Mesenchymal stem cell (in vitro differentiated cells and primary cell): ENCODE results near the gene FAM162A.
A peak's percentile ranks its signal among the peaks of the same experiment; 100 is the strongest.

Source experiments
- DNase-seq: peaks from one replicate; pipeline ENCODE4 v3.0.0-alpha.2; 2013
- H2AFZ ChIP-seq: one replicate; pipeline ENCODE4 v1.6.1; 2013; ENCODE audit warnings: low read depth, mild to moderate bottlenecking, control low read depth, inconsistent platforms, low read length, moderate library complexity
- H2AK5ac ChIP-seq: 2 replicates; pipeline ENCODE4 v1.6.1; 2013; ENCODE audit warnings: low read length, moderate library complexity, mild to moderate bottlenecking, inconsistent platforms; ENCODE audit not compliant: severe bottlenecking
- H2BK120ac ChIP-seq: one replicate; pipeline ENCODE4 v1.6.1; 2013; ENCODE audit warnings: low read depth, mild to moderate bottlenecking, inconsistent platforms, low read length, moderate library complexity
- H2BK12ac ChIP-seq, 2 experiments: one replicate each; pipeline ENCODE4 v1.6.1; 2013; ENCODE audit warnings: inconsistent platforms in 2 of 2, low read length in 2 of 2, mild to moderate bottlenecking in 2 of 2, moderate library complexity in 2 of 2, control low read depth in 1 of 2
- H2BK15ac ChIP-seq: one replicate; pipeline ENCODE4 v1.6.1; 2013; ENCODE audit warnings: mild to moderate bottlenecking, low read depth, inconsistent platforms; ENCODE audit not compliant: poor library complexity, severe bottlenecking
- H2BK5ac ChIP-seq: 2 replicates; pipeline ENCODE4 v1.6.1; 2013; ENCODE audit warnings: low read depth, mild to moderate bottlenecking, low read length, control low read depth, inconsistent platforms; ENCODE audit not compliant: poor library complexity, severe bottlenecking
- H3K14ac ChIP-seq, 2 experiments: one replicate each; pipeline ENCODE4 v1.6.1; 2013; ENCODE audit warnings: inconsistent platforms in 2 of 2, low read length in 2 of 2, control low read depth in 1 of 2, mild to moderate bottlenecking in 1 of 2, moderate library complexity in 1 of 2
- H3K18ac ChIP-seq, 2 experiments: one replicate each; pipeline ENCODE4 v1.6.1; 2013; ENCODE audit warnings: inconsistent platforms in 2 of 2, low read length in 2 of 2, control low read depth in 1 of 2, low read depth in 1 of 2, mild to moderate bottlenecking in 1 of 2
- H3K23ac ChIP-seq, 2 experiments: one replicate each; pipeline ENCODE4 v1.6.1; 2013; ENCODE audit warnings: inconsistent platforms in 2 of 2, low read length in 2 of 2, mild to moderate bottlenecking in 2 of 2, moderate library complexity in 2 of 2, control low read depth in 1 of 2
- H3K27ac ChIP-seq: 2 replicates; pipeline ENCODE4 v1.5.1; 2013; ENCODE audit warnings: mild to moderate bottlenecking, moderate library complexity, low read length, control low read depth, inconsistent platforms; ENCODE audit not compliant: poor library complexity, severe bottlenecking
- H3K27me3 ChIP-seq, 2 experiments: 2 replicates each; pipeline versions ENCODE4 v1.6.1 to v1.7.0; 2013; ENCODE audit warnings: low read length in 2 of 2, mild to moderate bottlenecking in 2 of 2, moderate library complexity in 2 of 2, control low read depth in 1 of 2, inconsistent platforms in 1 of 2; ENCODE audit not compliant: control insufficient read depth in 1 of 2, insufficient read depth in 1 of 2
- H3K36me3 ChIP-seq, 2 experiments: 2 replicates each; pipeline versions ENCODE4 v1.6.1 to v1.7.0; 2013; ENCODE audit warnings: low read length in 2 of 2, control low read depth in 1 of 2, inconsistent platforms in 1 of 2, low read depth in 1 of 2, mild to moderate bottlenecking in 1 of 2; ENCODE audit not compliant: insufficient read depth in 2 of 2, control insufficient read depth in 1 of 2
- H3K4ac ChIP-seq, 2 experiments: one replicate each; pipeline ENCODE4 v1.6.1; 2013; ENCODE audit warnings: inconsistent platforms in 2 of 2, low read length in 2 of 2, mild to moderate bottlenecking in 2 of 2, moderate library complexity in 2 of 2, control low read depth in 1 of 2, low read depth in 1 of 2
- H3K4me1 ChIP-seq: 2 replicates; pipeline ENCODE4 v1.6.1; 2013; ENCODE audit warnings: low read depth, low read length, control low read depth; ENCODE audit not compliant: control insufficient read depth, insufficient read depth
- H3K4me2 ChIP-seq: 2 replicates; pipeline ENCODE4 v1.6.1; 2013; ENCODE audit warnings: low read length, mild to moderate bottlenecking, inconsistent platforms; ENCODE audit not compliant: poor library complexity, severe bottlenecking
- H3K4me3 ChIP-seq, 2 experiments: 2 replicates each; pipeline versions ENCODE4 v1.5.1 to v1.7.0; 2013; ENCODE audit warnings: low read length in 2 of 2, mild to moderate bottlenecking in 2 of 2, control low read depth in 1 of 2, low read depth in 1 of 2; ENCODE audit not compliant: insufficient read depth in 1 of 2
- H3K79me1 ChIP-seq: replicated peaks from 2 replicates; pipeline ENCODE4 v1.6.1; 2013; ENCODE audit warnings: mild to moderate bottlenecking, control low read depth, low read length, inconsistent platforms; ENCODE audit not compliant: poor library complexity, severe bottlenecking
- H3K9ac ChIP-seq: 2 replicates; pipeline ENCODE4 v1.7.0; 2013; ENCODE audit warnings: mild to moderate bottlenecking, low read length, moderate library complexity
- H3K9me3 ChIP-seq: 2 replicates; pipeline ENCODE4 v1.7.0; 2013; ENCODE audit warnings: mild to moderate bottlenecking, low read length; ENCODE audit not compliant: control insufficient read depth
- H4K8ac ChIP-seq: one replicate; pipeline ENCODE4 v1.6.1; 2013; ENCODE audit warnings: inconsistent platforms, mild to moderate bottlenecking, low read length, moderate library complexity
- H4K91ac ChIP-seq: one replicate; pipeline ENCODE4 v1.6.1; 2013; ENCODE audit warnings: mild to moderate bottlenecking, low read length, inconsistent platforms
- WGBS: methylation state at CpG from one replicate; pipeline ENCODE4 v1.1.7; 2013; ENCODE audit warnings: mixed read lengths; 5-methylcytosine and 5-hydroxymethylcytosine counted together

The FAM162A gene

DNA sequence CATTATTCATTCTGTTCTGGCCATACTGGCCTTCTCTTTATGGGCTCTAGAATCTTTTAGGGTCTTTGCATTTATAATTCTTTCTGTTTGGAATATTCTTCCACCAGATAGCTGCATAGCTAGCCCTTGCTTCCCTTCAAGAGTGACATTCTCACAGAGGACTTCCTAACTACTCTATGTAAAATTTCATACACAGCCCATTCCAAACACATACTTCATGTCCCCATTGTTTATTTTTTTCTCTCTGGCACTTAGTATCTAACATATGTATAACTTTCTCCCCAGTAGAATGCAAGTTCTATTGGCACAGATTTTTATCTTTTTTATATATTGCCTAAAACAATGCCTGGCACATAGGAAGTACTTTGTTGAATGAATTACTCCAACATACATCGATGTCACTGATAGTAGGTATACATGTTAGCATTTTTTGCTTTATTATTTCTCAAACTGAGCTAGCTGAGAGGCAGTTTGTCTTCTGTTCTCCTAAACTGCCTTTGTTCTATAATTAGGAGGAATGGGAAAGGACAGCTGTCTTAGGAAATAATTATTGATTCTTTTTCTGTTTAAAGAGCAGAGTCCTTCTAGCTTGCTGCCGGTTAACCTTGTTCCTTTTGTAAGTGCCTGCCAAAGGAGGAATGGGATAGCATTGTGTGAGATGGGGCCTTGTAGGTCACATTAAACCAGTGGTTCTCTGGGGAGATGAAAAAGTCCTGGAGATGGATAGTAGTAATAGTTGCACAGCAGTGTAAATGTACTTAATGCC, 7.9 kb downstream of the FAM162A start:
- H3K36me3 ChIP-seq = peaks cover 0 to 11% of the 10 kb centered on the region in 2 experiments
- no peak overlapping the region for H2BK12ac ChIP-seq
- no peak for DNase-seq
- no peak overlapping the region for H3K18ac ChIP-seq
- H4K91ac ChIP-seq = no peak overlapping the region
- H3K79me1 ChIP-seq = peaks cover 13% of the 10 kb centered on the region
- H3K4me2 ChIP-seq = no peak overlapping the region
- H3K4me1 ChIP-seq = peaks cover 4% of the 10 kb centered on the region
- no peak overlapping the region for H3K4ac ChIP-seq
- no peaks in the 10 kb centered on the region for H3K9me3 ChIP-seq
- H2AFZ ChIP-seq = no peak overlapping the region
- H3K14ac ChIP-seq = no peak overlapping the region
- H3K23ac ChIP-seq = no peak overlapping the region
- no peak overlapping the region for H2BK120ac ChIP-seq
- no peak overlapping the region for H2BK15ac ChIP-seq
- 91% methylated on average over 1 of the region's 2 CpGs for WGBS
- no peak overlapping the region for H2AK5ac ChIP-seq
- peak overlapping the region; percentile 23 for H3K9ac ChIP-seq
- H2BK5ac ChIP-seq = no peak overlapping the region
- no peaks in the 10 kb centered on the region for H3K27me3 ChIP-seq
- no peak overlapping the region for H3K27ac ChIP-seq
- H3K4me3 ChIP-seq = no peak overlapping the region
- no peak overlapping the region for H4K8ac ChIP-seq

DNA sequence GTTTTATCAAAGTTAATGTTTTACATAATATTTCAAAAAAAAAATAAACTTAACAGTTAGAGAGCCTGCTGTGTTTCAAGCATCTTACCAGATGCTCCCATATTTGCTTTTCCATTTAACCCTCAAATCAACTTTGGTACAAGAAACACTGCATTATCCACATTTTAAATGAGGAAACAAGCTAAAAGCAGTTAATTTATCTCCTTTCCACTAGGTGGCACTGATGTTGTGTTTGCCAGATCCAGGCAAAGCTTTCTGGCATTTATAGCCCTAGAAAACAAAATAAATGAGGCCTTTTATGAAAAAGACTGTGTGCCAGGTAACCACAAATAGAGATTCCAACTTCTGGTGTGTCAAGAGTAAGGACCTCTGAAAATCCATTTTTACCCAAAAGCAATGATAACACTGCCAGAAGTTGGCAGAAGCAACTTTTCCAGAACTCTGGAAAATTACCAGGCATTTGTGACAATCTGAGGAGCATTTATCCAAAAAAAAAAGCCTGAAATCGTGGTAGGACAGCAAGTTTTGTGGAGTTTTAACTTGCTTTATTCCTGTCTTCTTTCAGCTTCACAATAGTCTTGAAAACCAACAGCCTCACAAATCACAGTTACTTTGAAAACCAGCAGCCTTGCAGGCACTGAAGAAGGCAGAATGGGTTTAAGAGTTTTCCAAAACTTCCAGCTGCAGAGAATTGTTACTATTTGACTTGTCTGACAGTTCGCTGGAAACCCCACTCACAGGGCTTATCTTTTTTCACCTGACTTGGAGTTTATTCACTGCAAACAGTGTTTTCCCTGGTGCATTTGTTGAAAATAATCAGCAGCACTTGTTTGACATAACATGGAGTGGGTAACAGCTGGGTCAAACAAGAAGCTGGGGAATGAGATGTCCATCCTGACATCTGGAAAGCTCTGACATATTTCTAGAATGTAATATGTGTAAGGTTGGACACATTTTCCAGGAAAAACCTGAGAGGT, 9.2 kb downstream of the FAM162A start:
- no peak overlapping the region for H2AK5ac ChIP-seq
- peak; percentile 64 for DNase-seq
- H3K4me2 ChIP-seq = no peak overlapping the region
- peak overlapping the region; percentile 60 for H3K9ac ChIP-seq
- H2AFZ ChIP-seq = no peak overlapping the region
- H3K36me3 ChIP-seq = peaks cover 0 to 3% of the 10 kb centered on the region in 2 experiments
- no peak overlapping the region for H2BK12ac ChIP-seq
- H2BK120ac ChIP-seq = peak overlapping the region; percentile 29
- no peak overlapping the region for H3K23ac ChIP-seq
- 52% methylated on average over 2 of the region's 2 CpGs for WGBS
- H3K4me3 ChIP-seq = no peak overlapping the region
- H3K18ac ChIP-seq = no peak overlapping the region
- H4K91ac ChIP-seq = no peak overlapping the region
- no peak overlapping the region for H2BK5ac ChIP-seq
- H3K27ac ChIP-seq = no peak overlapping the region
- peaks cover 4% of the 10 kb centered on the region for H3K4me1 ChIP-seq
- peaks cover 10% of the 10 kb centered on the region for H3K79me1 ChIP-seq
- H3K4ac ChIP-seq = no peak overlapping the region
- H2BK15ac ChIP-seq = no peak overlapping the region
- H4K8ac ChIP-seq = no peak overlapping the region
- no peak overlapping the region for H3K14ac ChIP-seq
- H3K9me3 ChIP-seq = no peaks in the 10 kb centered on the region
- H3K27me3 ChIP-seq = no peaks in the 10 kb centered on the region

DNA sequence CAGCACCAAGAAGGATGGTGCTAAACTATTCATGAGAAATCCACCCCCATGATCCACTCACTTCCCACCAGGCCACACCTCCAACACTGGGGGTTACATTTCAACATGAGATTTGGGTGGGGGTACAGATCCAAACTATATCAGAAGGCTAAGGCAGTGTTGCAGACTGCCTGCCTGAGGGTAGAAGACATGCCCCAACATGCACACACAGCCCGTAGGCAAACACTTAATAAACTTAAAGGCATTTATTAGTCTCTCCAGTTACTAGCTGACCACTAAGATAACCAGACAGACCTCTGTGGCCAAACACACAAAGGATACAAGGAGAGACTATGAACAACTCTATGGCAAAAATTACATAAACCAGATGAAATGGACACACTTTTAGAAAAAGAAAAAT, 10.2 kb downstream of the FAM162A start:
- Histone ChIP-seq H2BK120ac (peak overlapping the region; percentile 29), H4K91ac (peak overlapping the region; percentile 90), H3K23ac (peak overlapping the region in 1 of 2 experiments; percentile 52), H2BK5ac (no peak overlapping the region), H2AFZ (peak overlapping the region; percentile 71), H3K27me3 (no peaks in the 10 kb centered on the region), H4K8ac (peak overlapping the region; percentile 21), H3K36me3 (peaks cover 0 to 3% of the 10 kb centered on the region in 2 experiments), H2AK5ac (no peak overlapping the region), H3K4me3 (no peak overlapping the region), H3K18ac (peak overlapping the region in 1 of 2 experiments; percentile 70), H2BK15ac (no peak overlapping the region), H3K27ac (no peak overlapping the region), H3K14ac (no peak overlapping the region), H3K4me1 (peaks cover 4% of the 10 kb centered on the region), H3K9ac (peak overlapping the region; percentile 60), H3K79me1 (peaks cover 10% of the 10 kb centered on the region), H2BK12ac (peak overlapping the region in 1 of 2 experiments; percentile 84), H3K4ac (peak overlapping the region; percentile 24 to 85), H3K9me3 (no peaks in the 10 kb centered on the region), H3K4me2 (no peak overlapping the region)
- 40% methylated on average over 1 of the region's 1 CpG for WGBS
- no peak for DNase-seq

DNA sequence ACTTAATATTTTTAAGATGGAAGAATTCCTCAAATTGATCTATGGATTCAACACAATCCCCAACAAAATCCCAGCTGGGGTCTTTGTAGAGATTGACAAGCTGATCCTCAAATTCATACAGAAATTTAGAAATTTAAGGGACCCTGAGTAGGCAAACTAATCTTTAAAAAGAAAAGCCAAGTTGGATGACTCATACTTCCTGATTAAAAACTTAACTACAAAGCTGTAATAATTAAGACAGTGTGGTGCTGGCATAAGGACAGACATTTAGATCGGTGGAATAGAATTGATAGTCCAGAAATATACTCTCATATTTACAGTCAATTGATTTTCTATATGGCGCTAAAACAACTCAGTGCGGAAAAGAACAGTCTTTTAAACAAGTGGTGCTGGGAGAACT, 11.6 kb downstream of the FAM162A start:
- Histone ChIP-seq H3K18ac (no peak overlapping the region), H2BK120ac (no peak overlapping the region), H3K79me1 (peaks cover 6% of the 10 kb centered on the region), H2AK5ac (no peak overlapping the region), H3K14ac (no peak overlapping the region), H2AFZ (no peak overlapping the region), H3K4me3 (no peak overlapping the region), H3K9me3 (no peaks in the 10 kb centered on the region), H3K4ac (no peak overlapping the region), H2BK12ac (no peak overlapping the region), H3K36me3 (peaks cover 0 to 3% of the 10 kb centered on the region in 2 experiments), H4K8ac (no peak overlapping the region), H3K27ac (no peak overlapping the region), H4K91ac (no peak overlapping the region), H3K4me2 (no peak overlapping the region), H3K27me3 (no peaks in the 10 kb centered on the region), H3K9ac (no peak overlapping the region), H2BK5ac (no peak overlapping the region), H2BK15ac (no peak overlapping the region), H3K4me1 (peaks cover 4% of the 10 kb centered on the region), H3K23ac (no peak overlapping the region)
- WGBS = no CpG with 5 or more reads among the region's 3 CpGs
- DNase-seq = no peak
